Measurements from ENCODE around the gene CDC25C. TPM values are rescaled to one million over a fixed set of nuclear protein-coding genes. Genes with fewer than 3 reads are reported as not detected.

Gene CDC25C
- total RNA-seq, 2 experiments from 2014 or later = 12.2 to 14.6 TPM

GRCh38 chr5:138245717-138246116 is 85.9 kb downstream of the CDC25C start:
- intact Hi-C loops (cut with micrococcal nuclease) = no loop called here
- ATAC-seq (no peak), DNase-seq (no peak)
- Mint-ChIP-seq H3K27ac (no peak overlapping the region), H3K27me3 (peaks cover 31% of the 10 kb centered on the region), H3K36me3 (ENCODE audit: low read depth) (no peaks in the 10 kb centered on the region), H3K9me3 (no peaks in the 10 kb centered on the region), H3K4me1 (ENCODE audit: low read depth) (peaks cover 13% of the 10 kb centered on the region), H3K4me3 (no peak overlapping the region)
- CTCF ChIA-PET = no interaction called here
- TF ChIP-seq CTCF (IDR thresholded peaks at IDR 0.05) = no peak
- POLR2A ChIA-PET = no interaction called here

- peaks cover 43% of the 10 kb centered on the region for H3K27me3 Mint-ChIP-seq
- no peak for ATAC-seq
- CTCF ChIA-PET = interaction anchor here (1.0 to 1.5 kb wide), 4 partner anchors 8 to 206 kb away, joined by 3 read pairs; partner anchors contain the start of gene KDM3B
- no peaks in the 10 kb centered on the region for H3K9me3 Mint-ChIP-seq
- DNase-seq = no peak
- peaks cover 16% of the 10 kb centered on the region for H3K4me1 Mint-ChIP-seq (ENCODE audit: low read depth)
- POLR2A ChIA-PET = no interaction called here
- no peak for TF ChIP-seq CTCF (IDR thresholded peaks at IDR 0.05)
- H3K4me3 Mint-ChIP-seq = no peak overlapping the region
- intact Hi-C loops (cut with micrococcal nuclease) = no loop called here
- H3K27ac Mint-ChIP-seq = no peak overlapping the region
- no peaks in the 10 kb centered on the region for H3K36me3 Mint-ChIP-seq (ENCODE audit: low read depth)
Measured at GRCh38 chr5:138243794-138244193, 87.8 kb downstream of the CDC25C start.

- POLR2A ChIA-PET = interaction anchor here (1.3 kb wide), 1 partner anchor 29 kb away, joined by 3 read pairs; the partner anchor contains the start of gene CDC23
- CTCF ChIA-PET = interaction anchor here (0.9 kb wide), 1 partner anchor 10 kb away, joined by 3 read pairs; no protein-coding TSS in a partner anchor
- Mint-ChIP-seq H3K4me1 (ENCODE audit: low read depth) (peaks cover 16% of the 10 kb centered on the region), H3K27ac (no peak overlapping the region), H3K36me3 (ENCODE audit: low read depth) (no peaks in the 10 kb centered on the region), H3K4me3 (no peak overlapping the region), H3K9me3 (no peaks in the 10 kb centered on the region), H3K27me3 (peaks cover 43% of the 10 kb centered on the region)
- ATAC-seq = peak; percentile 29
- intact Hi-C loops (cut with micrococcal nuclease) = no loop called here
- no peak for TF ChIP-seq CTCF (IDR thresholded peaks at IDR 0.05)
- no peak for DNase-seq
Measured at GRCh38 chr5:138241688-138242571, 89.7 kb downstream of the CDC25C start.

- peaks cover 43% of the 10 kb centered on the region for H3K27me3 Mint-ChIP-seq
- TF ChIP-seq CTCF (IDR thresholded peaks at IDR 0.05) = no peak
- ChIA-PET CTCF (interaction anchor here (0.9 kb wide), 1 partner anchor 11 kb away, joined by 3 read pairs; no protein-coding TSS in a partner anchor), POLR2A (interaction anchor here (0.6 to 1.6 kb wide), 2 partner anchors 34 to 66 kb away, joined by 3 read pairs; no protein-coding TSS in a partner anchor)
- no peak overlapping the region for H3K27ac Mint-ChIP-seq
- ATAC-seq = peak; percentile 82
- DNase-seq = peak; percentile 47
- H3K4me1 Mint-ChIP-seq (ENCODE audit: low read depth) = peaks cover 16% of the 10 kb centered on the region
- no peaks in the 10 kb centered on the region for H3K9me3 Mint-ChIP-seq
- intact Hi-C loops (cut with micrococcal nuclease) = no loop called here
- H3K36me3 Mint-ChIP-seq (ENCODE audit: low read depth) = no peaks in the 10 kb centered on the region
- H3K4me3 Mint-ChIP-seq = no peak overlapping the region
Measured at GRCh38 chr5:138240650-138241385, 90.8 kb downstream of the CDC25C start.
